Thoracic aorta (tissue), 2 donors: ENCODE data around the gene APBA2. TPM values are rescaled to one million over a fixed set of nuclear protein-coding genes. Genes with fewer than 3 reads are reported as not detected.

Source experiments
- ATAC-seq: fragments of 150-250 bp; one replicate; pipeline ENCODE4 v1.8.0; 2017; ENCODE audit warnings: low read depth; ENCODE audit not compliant: insufficient number of reproducible peaks, low FRiP score
- DNase-seq: peaks from one replicate; pipeline ENCODE4 v3.0.0-alpha.2; 2020; ENCODE audit warnings: low spot score
- H3K27ac ChIP-seq, 2 donors: fragments of 200-600 bp; sonication (generic); 1 replicate in 1 of 2; 2 replicates in 1 of 2; pipeline ENCODE4 v1.5.1; 2016; ENCODE audit warnings: mild to moderate bottlenecking in 2 of 2, moderate library complexity in 2 of 2
- H3K27me3 ChIP-seq: fragments of 200-600 bp; sonication (generic); replicated peaks from 2 replicates; pipeline ENCODE4 v1.6.0; 2016; ENCODE audit warnings: mild to moderate bottlenecking; ENCODE audit not compliant: insufficient read depth
- H3K36me3 ChIP-seq: fragments of 200-600 bp; sonication (generic); one replicate; pipeline ENCODE4 v1.5.1; 2016
- H3K4me1 ChIP-seq, 2 donors: fragments of 200-600 bp; sonication (generic); 1 replicate in 1 of 2; 2 replicates in 1 of 2; pipeline versions ENCODE4 v1.5.1 to v1.6.0; 2016; ENCODE audit warnings: low read depth in 2 of 2, mild to moderate bottlenecking in 1 of 2; ENCODE audit not compliant: control insufficient read depth in 1 of 2
- H3K4me3 ChIP-seq: fragments of 200-600 bp; sonication (generic); 2 replicates; pipeline ENCODE4 v1.5.1; 2016; ENCODE audit warnings: mild to moderate bottlenecking
- H3K9me3 ChIP-seq: fragments of 200-600 bp; sonication (generic); 2 replicates; pipeline ENCODE4 v1.5.1; 2016
- CTCF ChIP-seq: fragments of 200-600 bp; sonication (generic); IDR thresholded peaks from one replicate; pipeline ENCODE4 v1.5.1; 2019; ENCODE audit warnings: antibody characterized with exemption
- total RNA-seq, 2 donors: library from RNA; depleted of rRNA; stranded (reverse); fragments of >200 nt; gene quantifications; one replicate each; pipeline versions ENCODE4 v1.1.0 to v1.2.3, GENCODE V29; 2016

Gene APBA2
- total RNA-seq, 2 donors from 2014 or later = 4.9 to 5.6 TPM

DNA sequence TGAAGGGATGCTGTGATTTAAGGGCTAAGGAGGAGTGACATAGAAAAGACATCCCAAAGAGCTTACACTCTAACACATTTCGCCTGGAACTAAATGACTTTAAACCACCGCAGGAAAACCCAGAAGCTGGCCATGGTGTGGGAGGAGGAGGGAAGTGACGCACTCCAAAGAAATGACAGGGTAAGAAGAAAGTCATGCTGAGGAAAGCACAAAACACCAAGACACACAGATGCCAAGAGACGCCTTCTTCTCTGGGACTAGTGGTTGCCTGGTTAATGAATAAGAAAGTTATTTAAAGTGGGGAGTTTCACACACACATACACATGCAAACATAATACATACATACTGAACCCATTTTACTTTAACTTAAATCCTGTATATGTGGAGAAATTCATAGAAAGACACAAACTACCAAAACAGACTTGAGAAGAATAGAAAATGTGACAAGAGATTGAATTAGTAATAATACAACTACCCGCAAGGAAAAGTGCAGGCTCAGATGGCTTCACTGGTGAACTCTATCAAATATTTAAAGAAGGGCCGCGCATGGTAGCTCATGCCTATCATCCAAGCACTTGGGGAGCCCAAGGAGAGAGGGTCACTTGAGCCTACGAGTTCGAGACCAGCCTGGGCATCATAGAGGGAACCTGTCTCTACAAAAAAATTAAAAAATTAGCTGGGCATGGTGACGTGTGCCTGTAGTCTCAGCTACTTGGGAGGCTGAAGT lies 258.3 kb downstream of the APBA2 start:
- H3K9me3 ChIP-seq = no peaks in the 10 kb centered on the region
- no peaks in the 10 kb centered on the region for H3K4me1 ChIP-seq
- ATAC-seq (no peak), DNase-seq (no peak)
- H3K27ac ChIP-seq = no peak overlapping the region
- H3K27me3 ChIP-seq = no peaks in the 10 kb centered on the region
- H3K4me3 ChIP-seq = no peak overlapping the region
- no peaks in the 10 kb centered on the region for H3K36me3 ChIP-seq
- no peak for TF ChIP-seq CTCF

DNA sequence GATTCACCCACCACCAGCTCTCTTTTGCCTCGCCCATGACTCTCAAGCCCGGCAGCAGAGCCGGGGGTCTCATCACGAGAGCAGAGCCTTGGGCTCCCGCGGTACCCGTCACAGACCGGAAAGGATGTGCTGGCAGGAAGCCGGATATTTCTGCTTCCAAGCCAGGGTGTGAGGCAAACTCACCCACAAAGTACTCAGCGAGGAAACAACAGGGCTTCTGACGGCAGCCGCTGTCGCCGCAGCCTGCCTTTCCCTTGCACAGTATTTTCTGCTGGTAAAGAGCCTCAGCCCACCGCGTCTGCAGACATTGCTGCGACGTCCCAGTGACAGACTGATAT lies 263.9 kb downstream of the APBA2 start:
- no peak for TF ChIP-seq CTCF
- Histone ChIP-seq H3K4me3 (no peak overlapping the region), H3K9me3 (no peaks in the 10 kb centered on the region), H3K36me3 (no peaks in the 10 kb centered on the region), H3K4me1 (no peaks in the 10 kb centered on the region), H3K27ac (no peak overlapping the region), H3K27me3 (no peaks in the 10 kb centered on the region)
- no peak for DNase-seq
- no peak for ATAC-seq

DNA sequence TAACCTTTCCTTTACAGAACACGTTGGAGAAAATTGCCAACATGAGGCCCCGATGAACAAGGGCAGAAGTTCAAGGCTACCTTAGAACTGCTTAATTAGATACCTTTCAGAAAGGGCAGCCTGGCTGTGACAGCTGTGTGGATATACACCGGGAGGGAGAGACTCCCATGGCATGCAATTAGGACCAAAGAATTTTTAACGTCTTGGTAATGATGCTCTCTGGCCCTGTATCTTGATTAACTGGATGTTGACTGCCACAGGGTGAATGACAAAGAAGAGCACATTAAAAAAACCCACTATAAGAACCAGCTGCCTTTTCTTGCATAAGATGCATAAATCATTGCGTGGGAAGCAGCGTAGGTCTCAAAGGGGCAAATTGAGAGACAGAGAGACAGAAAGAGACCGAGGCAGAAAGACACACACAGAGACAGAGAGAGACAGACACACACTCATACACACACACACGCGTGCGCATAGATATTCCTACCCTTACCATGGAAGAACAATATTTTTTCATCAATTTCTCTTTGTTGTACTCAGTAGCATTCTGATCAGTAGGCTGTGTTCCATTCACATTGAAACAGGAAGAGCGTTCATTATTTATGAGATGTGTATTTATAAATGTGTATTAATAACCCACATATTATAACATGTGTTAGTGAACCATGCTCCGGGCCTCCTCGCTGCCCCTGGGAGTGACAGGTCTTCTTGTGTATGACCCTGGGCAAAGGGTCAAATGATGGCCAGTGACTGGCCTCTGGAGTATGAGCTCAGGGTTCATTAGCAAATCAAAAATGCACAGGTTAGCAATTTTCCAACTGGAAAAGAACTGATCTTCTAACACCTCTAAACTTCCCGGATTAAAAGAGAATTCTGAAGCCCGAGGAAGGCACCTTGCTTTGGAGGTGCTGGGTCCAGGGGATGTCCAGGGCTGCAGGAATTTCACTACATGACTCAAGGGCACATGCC lies 265.0 kb downstream of the APBA2 start:
- no peaks in the 10 kb centered on the region for H3K4me1 ChIP-seq
- no peaks in the 10 kb centered on the region for H3K27me3 ChIP-seq
- no peak for ATAC-seq
- H3K4me3 ChIP-seq = no peak overlapping the region
- TF ChIP-seq CTCF = no peak
- H3K27ac ChIP-seq = no peak overlapping the region
- no peaks in the 10 kb centered on the region for H3K36me3 ChIP-seq
- DNase-seq = no peak
- H3K9me3 ChIP-seq = no peaks in the 10 kb centered on the region

- Histone ChIP-seq H3K27ac (no peak overlapping the region), H3K36me3 (no peaks in the 10 kb centered on the region), H3K4me3 (no peak overlapping the region), H3K27me3 (no peaks in the 10 kb centered on the region), H3K9me3 (no peaks in the 10 kb centered on the region), H3K4me1 (no peaks in the 10 kb centered on the region)
- ATAC-seq (no peak), DNase-seq (no peak)
- TF ChIP-seq CTCF = no peak
These were observed 265.7 kb downstream of the APBA2 start for GRCh38 chr15:29151484-29151857.

- no peak for ATAC-seq
- Histone ChIP-seq H3K4me3 (no peak overlapping the region), H3K27me3 (no peaks in the 10 kb centered on the region), H3K9me3 (no peaks in the 10 kb centered on the region), H3K4me1 (no peaks in the 10 kb centered on the region), H3K36me3 (no peaks in the 10 kb centered on the region), H3K27ac (no peak overlapping the region)
- no peak for TF ChIP-seq CTCF
- no peak for DNase-seq
These were observed 270.7 kb downstream of the APBA2 start for GRCh38 chr15:29156521-29156920.
